Suprapubic skin (tissue), 4 donors: ENCODE data around the gene GLE1.

Experiments
- CTCF ChIP-seq, 2 donors: fragments of 200-600 bp in 1 of 2; fragments of 450-650 bp in 1 of 2; sonication (generic) in 1 of 2; IDR thresholded peaks; one replicate each; pipeline ENCODE4 v1.5.1; 2016 to 2019; ENCODE audit warnings: antibody characterized with exemption in 2 of 2, mild to moderate bottlenecking in 1 of 2, moderate library complexity in 1 of 2
- EP300 ChIP-seq: sonication (generic); formaldehyde crosslinking; IDR thresholded peaks from one replicate; pipeline ENCODE4 v1.6.1; 2017; ENCODE audit warnings: antibody characterized with exemption
- POLR2AphosphoS5 ChIP-seq, 3 donors: sonication (generic); formaldehyde crosslinking; IDR thresholded peaks; one replicate each; pipeline ENCODE4 v1.6.1; 2017; ENCODE audit warnings: antibody characterized with exemption in 3 of 3

GRCh38 chr9:128473104-128473503 lies 31.4 kb upstream of the GLE1 start:
- no peak for TF ChIP-seq CTCF (IDR thresholded peaks at IDR 0.05)
- TF ChIP-seq POLR2AphosphoS5 (IDR thresholded peaks at IDR 0.05) = no peak
- TF ChIP-seq EP300 = no peak
